A549 (cell line): Measurements from ENCODE around the gene DCHS2. TPM values are rescaled to one million over a fixed set of nuclear protein-coding genes. Genes with fewer than 3 reads are reported as not detected.

ENCODE experiments used
- ATAC-seq, 2 experiments: fragments of 200-7000 bp in 1 of 2; fragments of >200 bp in 1 of 2; cut with Nextera tagmentation in 1 of 2; cut with Tn5 transposase in 1 of 2; 3 replicates each; pipeline versions ENCODE4 v1.8.0 to v1.9.1; 2018 to 2020; ENCODE audit warnings: mild to moderate bottlenecking in 1 of 2, moderate library complexity in 1 of 2
- CTCF ChIA-PET: fragments of 300-600 bp; sonication (Branson Sonifier 250); formaldehyde crosslinking; extraction: SDS; loops from one replicate; lab custom pipeline; 2021; ENCODE audit warnings: antibody characterized with exemption, inconsistent platforms; lab: Yijun Ruan, JAX
- POLR2A ChIA-PET: fragments of 350-600 bp; formaldehyde crosslinking; extraction: SDS; loops from one replicate; lab custom pipeline; 2021; ENCODE audit warnings: antibody characterized with exemption, inconsistent platforms; lab: Yijun Ruan, JAX
- DNase-seq, 2 experiments: peaks; one replicate each; pipeline versions ENCODE4 v3.0.0 to v3.0.0-alpha.2; 2011 to 2016; ENCODE audit warnings: low read depth in 1 of 2, low spot score in 1 of 2
- FAIRE-seq: peaks from 2 replicates; lab custom pipeline; 2011; peaks lifted over from hg19 to GRCh38; lab: Jason Lieb, UNC
- H3K27ac ChIP-seq, 2 experiments: fragments of >200 bp; sonication (Bioruptor Twin); formaldehyde crosslinking; 3 replicates each; pipeline ENCODE4 v1.5.1; 2016 to 2017
- H3K4me1 ChIP-seq: fragments of >200 bp; sonication (Bioruptor Twin); formaldehyde crosslinking; 3 replicates; pipeline ENCODE4 v1.6.1; 2016
- H3K4me2 ChIP-seq: fragments of >200 bp; sonication (Bioruptor Twin); formaldehyde crosslinking; 3 replicates; pipeline ENCODE4 v1.6.1; 2016
- H3K4me3 ChIP-seq: fragments of >200 bp; sonication (Bioruptor Twin); formaldehyde crosslinking; 3 replicates; pipeline ENCODE4 v1.5.1; 2016
- H3K9me3 ChIP-seq: fragments of >200 bp; sonication (Bioruptor Twin); formaldehyde crosslinking; 3 replicates; pipeline ENCODE4 v1.6.1; 2016
- ATOH8 ChIP-seq: fragments of 250-450 bp; sonication (Bioruptor Pico); IDR thresholded peaks from 2 replicates; pipeline ENCODE4 v1.5.0; 2020; ENCODE audit warnings: low read depth, mild to moderate bottlenecking, moderate library complexity
- CBX8 ChIP-seq: fragments of 200-600 bp; sonication (generic); IDR thresholded peaks from 2 replicates; pipeline ENCODE4 v1.6.1; 2016
- CHD4 ChIP-seq: fragments of 200-600 bp; sonication (generic); IDR thresholded peaks from 2 replicates; pipeline ENCODE4 v1.6.1; 2016; ENCODE audit warnings: antibody characterized with exemption, mild to moderate bottlenecking, borderline replicate concordance
- CTCF ChIP-seq: fragments of >200 bp; sonication (Bioruptor Twin); formaldehyde crosslinking; IDR thresholded peaks from 3 replicates; pipeline ENCODE4 v1.5.1; 2016
- EHF ChIP-seq: fragments of 250-450 bp; sonication (Bioruptor Pico); IDR thresholded peaks from 2 replicates; pipeline ENCODE4 v1.5.0; 2020; ENCODE audit warnings: mild to moderate bottlenecking
- EHMT2 ChIP-seq: fragments of 200-600 bp; sonication (generic); IDR thresholded peaks from 2 replicates; pipeline ENCODE4 v1.6.1; 2016; ENCODE audit warnings: antibody characterized with exemption, low read depth, mild to moderate bottlenecking, moderate library complexity
- EP300 ChIP-seq, 2 experiments: fragments of >200 bp; sonication (Bioruptor Twin); formaldehyde crosslinking; IDR thresholded peaks; 2 replicates in 1 of 2; 3 replicates in 1 of 2; pipeline ENCODE4 v1.6.1; 2016 to 2017
- ESRRA ChIP-seq: fragments of 150-350 bp; IDR thresholded peaks from 2 replicates; pipeline ENCODE4 v1.6.1; 2014; ENCODE audit warnings: mild to moderate bottlenecking, low read length, borderline replicate concordance
- FOSL2 ChIP-seq, 2 experiments: fragments of 450-650 bp in 1 of 2; fragments of >200 bp in 1 of 2; sonication (Bioruptor Twin) in 1 of 2; formaldehyde crosslinking; IDR thresholded peaks; 2 replicates each; pipeline versions ENCODE4 v1.5.0 to v1.6.1; 2016 to 2020; ENCODE audit warnings: mild to moderate bottlenecking in 1 of 2, moderate library complexity in 1 of 2
- FOXS1 ChIP-seq: fragments of 250-450 bp; sonication (Bioruptor Pico); IDR thresholded peaks from 2 replicates; pipeline ENCODE4 v1.5.0; 2020; ENCODE audit warnings: mild to moderate bottlenecking, moderate library complexity
- GATA3 ChIP-seq: IDR thresholded peaks from 2 replicates; pipeline ENCODE4 v1.6.1; 2012; ENCODE audit warnings: borderline replicate concordance
- HDAC2 ChIP-seq: fragments of 200-600 bp; sonication (generic); IDR thresholded peaks from 2 replicates; pipeline ENCODE4 v1.6.1; 2016
- HEYL ChIP-seq: fragments of 250-450 bp; sonication (Bioruptor Pico); IDR thresholded peaks from 2 replicates; pipeline ENCODE4 v1.8.0; 2021; ENCODE audit warnings: mild to moderate bottlenecking, moderate library complexity
- KDM1A ChIP-seq: fragments of 200-600 bp; sonication (generic); IDR thresholded peaks from 2 replicates; pipeline ENCODE4 v1.6.1; 2016; ENCODE audit warnings: low read depth, mild to moderate bottlenecking
- MAX ChIP-seq: IDR thresholded peaks from 2 replicates; pipeline ENCODE4 v1.6.1; 2012
- MAZ ChIP-seq: fragments of 150-350 bp; IDR thresholded peaks from 2 replicates; pipeline ENCODE4 v1.6.1; 2014; ENCODE audit warnings: antibody characterized with exemption, low read depth, low read length, borderline replicate concordance
- MYC ChIP-seq: IDR thresholded peaks from 2 replicates; pipeline ENCODE4 v1.6.1; 2012; ENCODE audit warnings: mild to moderate bottlenecking, inconsistent platforms, low read length, improper control_type of control experiment, borderline replicate concordance
- NFE2L2 ChIP-seq: fragments of 150-350 bp; conservative IDR thresholded peaks from 2 replicates; pipeline ENCODE4 v1.6.1; 2014; ENCODE audit warnings: low read length
- PBX3 ChIP-seq: IDR thresholded peaks from 2 replicates; pipeline ENCODE4 v1.6.1; 2012
- PHF8 ChIP-seq: fragments of 200-600 bp; sonication (generic); IDR thresholded peaks from 2 replicates; pipeline ENCODE4 v1.6.1; 2016; ENCODE audit warnings: low read depth, mild to moderate bottlenecking, antibody characterized with exemption, moderate library complexity, borderline replicate concordance
- RFX5 ChIP-seq: fragments of 450-650 bp; IDR thresholded peaks from 2 replicates; pipeline ENCODE4 v1.7.1; 2014; ENCODE audit warnings: antibody characterized with exemption, mild to moderate bottlenecking, moderate library complexity
- TFCP2L1 ChIP-seq: fragments of 250-450 bp; sonication (Bioruptor Pico); IDR thresholded peaks from 2 replicates; pipeline ENCODE4 v1.5.0; 2021; ENCODE audit warnings: mild to moderate bottlenecking
- ZC3H11A ChIP-seq: fragments of 450-650 bp; IDR thresholded peaks from 2 replicates; pipeline ENCODE4 v1.6.1; 2014; ENCODE audit warnings: antibody characterized with exemption, mild to moderate bottlenecking
- ZNF302 ChIP-seq: fragments of 250-450 bp; sonication (Bioruptor Pico); IDR thresholded peaks from 2 replicates; pipeline ENCODE4 v1.9.0; 2021; ENCODE audit warnings: inconsistent platforms, mild to moderate bottlenecking, moderate library complexity
- WGBS: methylation state at CpG from one replicate; pipeline ENCODE4 v1.1.6; 2017; ENCODE audit errors: missing lambda C conversion rate; 5-methylcytosine and 5-hydroxymethylcytosine counted together
- polyA plus RNA-seq, 4 experiments: library from polyadenylated mRNA; depleted of rRNA in 3 of 4; stranded (reverse); fragments of >200 nt; fragmentation: RNase III in 1 of 4; extraction: RNeasy Plus Mini Kit Qiagen cat#74134 plus additional on column Dnase treatment in 1 of 4; gene quantifications; 2 replicates in 3 of 4; 3 replicates in 1 of 4; pipeline ENCODE4 v1.2.3, GENCODE V29; 2011 to 2017
- TF ChIP-seq, protein P1 (sequence below): fragments of 200-600 bp; sonication (generic); IDR thresholded peaks from 2 replicates; pipeline ENCODE4 v1.6.1; 2016; ENCODE audit warnings: antibody characterized with exemption, mild to moderate bottlenecking, moderate library complexity

The DCHS2 gene
- polyA plus RNA-seq, 2 of the 4 experiments (the other 2 are of a cell fraction): 0.06 TPM; not detected in 1

GRCh38 chr4:154276496-154276895, 215.1 kb downstream of the DCHS2 start:
- no peaks in the 10 kb centered on the region for H3K9me3 ChIP-seq
- DNase-seq (no peak), ATAC-seq (no peak), FAIRE-seq (no peak)
- no peaks in the 10 kb centered on the region for H3K4me1 ChIP-seq
- no peak overlapping the region for H3K27ac ChIP-seq
- ChIA-PET POLR2A (no interaction called here), CTCF (no interaction called here)
- no peak overlapping the region for H3K4me3 ChIP-seq
- 0% methylated on average over 1 of the region's 1 CpG for WGBS
- no peak for TF ChIP-seq FOSL2 (IDR thresholded peaks at IDR 0.05)
- TF ChIP-seq FOSL2 (CRISPR knock-in tag; IDR thresholded peaks at IDR 0.05): no peak
- no peak for TF ChIP-seq ZNF302 (CRISPR knock-in tag)
- no peak for TF ChIP-seq FOXS1
- no peak for TF ChIP-seq KDM1A
- no peak for TF ChIP-seq EP300 (IDR thresholded peaks at IDR 0.05)
- TF ChIP-seq MAZ: no peak
- no peak for TF ChIP-seq CBX8
- TF ChIP-seq MYC: no peak
- no peak for TF ChIP-seq NFE2L2
- TF ChIP-seq PHF8: no peak
- TF ChIP-seq GATA3: no peak
- TF ChIP-seq ZC3H11A: no peak
- no peak for TF ChIP-seq HEYL
- no peak for TF ChIP-seq ESRRA
- no peak for TF ChIP-seq HDAC2
- no peak for TF ChIP-seq CHD4
- TF ChIP-seq EHF: no peak
- H3K4me2 ChIP-seq: no peak overlapping the region

- Histone ChIP-seq H3K4me1 (no peaks in the 10 kb centered on the region), H3K4me3 (no peak overlapping the region), H3K27ac (no peak overlapping the region), H3K9me3 (no peaks in the 10 kb centered on the region), H3K4me2 (no peak overlapping the region)
- DNase-seq (no peak), FAIRE-seq (no peak), ATAC-seq (no peak)
- CTCF ChIA-PET: no interaction called here
- WGBS: 15% methylated on average over 4 of the region's 4 CpGs
- TF ChIP-seq TFCP2L1 (CRISPR knock-in tag) (no peak), CTCF (no peak), MAX (no peak), EHF (no peak), RFX5 (no peak), EHMT2 (no peak), PBX3 (no peak), CBX8 (no peak), ATOH8 (CRISPR knock-in tag) (no peak)
- TF ChIP-seq, protein P1, sequence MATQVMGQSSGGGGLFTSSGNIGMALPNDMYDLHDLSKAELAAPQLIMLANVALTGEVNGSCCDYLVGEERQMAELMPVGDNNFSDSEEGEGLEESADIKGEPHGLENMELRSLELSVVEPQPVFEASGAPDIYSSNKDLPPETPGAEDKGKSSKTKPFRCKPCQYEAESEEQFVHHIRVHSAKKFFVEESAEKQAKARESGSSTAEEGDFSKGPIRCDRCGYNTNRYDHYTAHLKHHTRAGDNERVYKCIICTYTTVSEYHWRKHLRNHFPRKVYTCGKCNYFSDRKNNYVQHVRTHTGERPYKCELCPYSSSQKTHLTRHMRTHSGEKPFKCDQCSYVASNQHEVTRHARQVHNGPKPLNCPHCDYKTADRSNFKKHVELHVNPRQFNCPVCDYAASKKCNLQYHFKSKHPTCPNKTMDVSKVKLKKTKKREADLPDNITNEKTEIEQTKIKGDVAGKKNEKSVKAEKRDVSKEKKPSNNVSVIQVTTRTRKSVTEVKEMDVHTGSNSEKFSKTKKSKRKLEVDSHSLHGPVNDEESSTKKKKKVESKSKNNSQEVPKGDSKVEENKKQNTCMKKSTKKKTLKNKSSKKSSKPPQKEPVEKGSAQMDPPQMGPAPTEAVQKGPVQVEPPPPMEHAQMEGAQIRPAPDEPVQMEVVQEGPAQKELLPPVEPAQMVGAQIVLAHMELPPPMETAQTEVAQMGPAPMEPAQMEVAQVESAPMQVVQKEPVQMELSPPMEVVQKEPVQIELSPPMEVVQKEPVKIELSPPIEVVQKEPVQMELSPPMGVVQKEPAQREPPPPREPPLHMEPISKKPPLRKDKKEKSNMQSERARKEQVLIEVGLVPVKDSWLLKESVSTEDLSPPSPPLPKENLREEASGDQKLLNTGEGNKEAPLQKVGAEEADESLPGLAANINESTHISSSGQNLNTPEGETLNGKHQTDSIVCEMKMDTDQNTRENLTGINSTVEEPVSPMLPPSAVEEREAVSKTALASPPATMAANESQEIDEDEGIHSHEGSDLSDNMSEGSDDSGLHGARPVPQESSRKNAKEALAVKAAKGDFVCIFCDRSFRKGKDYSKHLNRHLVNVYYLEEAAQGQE: no peak
- POLR2A ChIA-PET: no interaction called here
Observed at GRCh38 chr4:154254999-154255398, 236.6 kb downstream of the DCHS2 start.
